Subcutaneous adipose tissue (tissue), 4 donors: Measurements from ENCODE around the gene LRRC10B. TPM values are rescaled to one million over a fixed set of nuclear protein-coding genes. Genes with fewer than 3 reads are reported as not detected.

ENCODE experiments used
- total RNA-seq, 4 donors: library from RNA; depleted of rRNA; stranded (reverse); fragments of >200 nt; gene quantifications; one replicate each; pipeline ENCODE4 v1.1.0, GENCODE V29; 2016
- TF ChIP-seq, protein P1 (sequence below): fragments of 450-650 bp; IDR thresholded peaks from one replicate; pipeline ENCODE4 v1.5.1; 2016; ENCODE audit warnings: low read depth, mild to moderate bottlenecking, control low read depth, antibody characterized with exemption, moderate library complexity

The LRRC10B gene
- total RNA-seq, 4 donors from 2014 or later: 0.22 to 1.7 (median 1.6) TPM; not detected in 1

DNA sequence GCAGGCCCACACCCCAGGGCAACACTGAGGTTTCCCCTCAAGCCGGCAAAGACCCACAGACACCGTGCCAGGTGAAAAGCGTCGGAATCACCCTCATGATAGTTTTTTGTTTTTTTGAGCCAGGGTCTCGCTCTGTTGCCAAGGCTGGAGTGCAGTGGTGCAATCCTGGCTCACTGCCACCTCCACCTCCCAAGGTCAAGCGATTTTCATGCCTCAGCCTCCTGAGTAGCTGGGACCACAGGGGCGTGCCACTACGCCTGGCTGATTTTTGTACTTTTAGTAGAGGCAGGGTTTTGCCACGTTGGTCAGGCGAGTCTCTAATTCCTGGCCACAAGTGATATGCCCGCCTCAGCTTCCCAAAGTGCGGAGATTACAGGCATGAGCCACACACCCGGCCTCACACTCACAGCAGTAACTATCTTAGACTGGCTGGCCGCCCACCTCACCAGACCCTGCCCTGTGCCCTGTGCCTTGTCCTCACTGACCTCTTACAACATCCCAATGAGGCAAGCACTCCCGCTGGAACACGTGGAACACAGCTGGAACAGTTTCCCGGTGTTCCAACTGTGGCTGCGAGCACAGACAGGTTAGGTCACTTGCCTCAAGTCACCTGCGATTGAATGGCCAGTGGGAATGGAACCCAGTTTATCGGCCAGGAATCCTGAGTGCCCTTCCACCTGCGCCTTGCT is 21.1 kb downstream of the LRRC10B start:
- TF ChIP-seq, protein P1, sequence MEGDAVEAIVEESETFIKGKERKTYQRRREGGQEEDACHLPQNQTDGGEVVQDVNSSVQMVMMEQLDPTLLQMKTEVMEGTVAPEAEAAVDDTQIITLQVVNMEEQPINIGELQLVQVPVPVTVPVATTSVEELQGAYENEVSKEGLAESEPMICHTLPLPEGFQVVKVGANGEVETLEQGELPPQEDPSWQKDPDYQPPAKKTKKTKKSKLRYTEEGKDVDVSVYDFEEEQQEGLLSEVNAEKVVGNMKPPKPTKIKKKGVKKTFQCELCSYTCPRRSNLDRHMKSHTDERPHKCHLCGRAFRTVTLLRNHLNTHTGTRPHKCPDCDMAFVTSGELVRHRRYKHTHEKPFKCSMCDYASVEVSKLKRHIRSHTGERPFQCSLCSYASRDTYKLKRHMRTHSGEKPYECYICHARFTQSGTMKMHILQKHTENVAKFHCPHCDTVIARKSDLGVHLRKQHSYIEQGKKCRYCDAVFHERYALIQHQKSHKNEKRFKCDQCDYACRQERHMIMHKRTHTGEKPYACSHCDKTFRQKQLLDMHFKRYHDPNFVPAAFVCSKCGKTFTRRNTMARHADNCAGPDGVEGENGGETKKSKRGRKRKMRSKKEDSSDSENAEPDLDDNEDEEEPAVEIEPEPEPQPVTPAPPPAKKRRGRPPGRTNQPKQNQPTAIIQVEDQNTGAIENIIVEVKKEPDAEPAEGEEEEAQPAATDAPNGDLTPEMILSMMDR: no peak

- TF ChIP-seq, protein P1: no peak
Measured at GRCh38 chr11:61531044-61531443, 22.5 kb downstream of the LRRC10B start.

DNA sequence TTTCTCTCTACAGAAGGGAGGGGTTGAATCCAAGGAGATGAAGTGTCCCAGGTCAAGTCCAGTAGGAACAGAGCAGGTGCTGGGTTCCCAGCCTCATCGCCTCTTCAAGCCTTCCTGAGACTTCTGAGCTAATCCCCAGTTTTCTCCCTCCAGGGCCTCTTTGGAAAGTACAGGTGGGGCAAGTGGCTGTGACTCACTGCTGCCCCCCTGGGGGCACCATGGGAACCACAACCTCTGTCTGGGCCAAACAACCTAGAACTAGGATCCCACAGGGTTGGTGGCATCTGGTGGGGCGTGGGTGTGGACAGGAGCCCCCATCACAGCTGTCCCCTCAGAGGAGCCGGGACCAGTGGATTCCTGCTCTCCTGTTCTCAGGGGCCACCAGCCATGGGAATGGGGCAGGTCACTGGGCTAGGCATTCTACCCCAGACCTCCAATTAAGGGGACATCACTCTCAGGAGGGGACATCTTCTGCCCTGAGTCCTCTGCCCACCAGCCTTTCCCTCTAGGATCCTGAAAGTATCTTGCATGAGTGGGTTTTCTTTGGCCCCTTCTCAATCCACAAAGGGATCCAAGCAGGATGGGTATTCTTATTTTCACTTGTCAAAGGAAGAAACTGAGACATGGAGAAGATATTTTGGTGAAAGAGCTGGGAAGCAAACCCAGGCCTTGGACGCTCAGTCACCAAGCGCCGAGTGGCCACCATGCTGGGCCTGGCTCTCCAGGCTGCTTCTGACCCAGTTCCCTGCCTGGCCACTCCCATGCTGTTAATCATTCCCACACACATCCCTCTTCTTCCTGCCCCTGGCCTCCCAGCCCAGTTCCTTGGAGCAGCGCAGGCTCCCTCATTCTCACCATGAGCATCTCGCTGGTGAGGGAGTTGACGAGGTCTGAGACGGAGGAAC is 23.8 kb downstream of the LRRC10B start:
- TF ChIP-seq, protein P1: no peak

DNA sequence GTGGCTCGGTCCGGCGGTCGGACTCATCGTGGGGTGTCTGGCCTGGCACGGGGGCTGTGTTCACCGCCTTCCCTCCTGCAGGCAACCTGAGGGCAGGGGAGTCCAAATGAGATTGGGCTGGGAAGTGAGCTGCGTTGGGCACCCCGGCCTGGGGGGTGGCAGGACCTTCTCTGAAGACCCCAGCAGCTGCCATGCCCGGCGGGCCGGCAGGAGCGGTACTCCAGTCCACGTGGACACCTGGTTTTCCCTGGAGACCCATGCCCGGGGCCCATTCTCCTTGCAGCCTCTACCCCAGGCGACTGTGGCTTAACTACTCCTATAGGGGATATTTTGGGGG is 24.5 kb downstream of the LRRC10B start:
- TF ChIP-seq, protein P1: no peak

- TF ChIP-seq, protein P1: no peak
Measured at GRCh38 chr11:61533401-61533800, 24.9 kb downstream of the LRRC10B start.

DNA sequence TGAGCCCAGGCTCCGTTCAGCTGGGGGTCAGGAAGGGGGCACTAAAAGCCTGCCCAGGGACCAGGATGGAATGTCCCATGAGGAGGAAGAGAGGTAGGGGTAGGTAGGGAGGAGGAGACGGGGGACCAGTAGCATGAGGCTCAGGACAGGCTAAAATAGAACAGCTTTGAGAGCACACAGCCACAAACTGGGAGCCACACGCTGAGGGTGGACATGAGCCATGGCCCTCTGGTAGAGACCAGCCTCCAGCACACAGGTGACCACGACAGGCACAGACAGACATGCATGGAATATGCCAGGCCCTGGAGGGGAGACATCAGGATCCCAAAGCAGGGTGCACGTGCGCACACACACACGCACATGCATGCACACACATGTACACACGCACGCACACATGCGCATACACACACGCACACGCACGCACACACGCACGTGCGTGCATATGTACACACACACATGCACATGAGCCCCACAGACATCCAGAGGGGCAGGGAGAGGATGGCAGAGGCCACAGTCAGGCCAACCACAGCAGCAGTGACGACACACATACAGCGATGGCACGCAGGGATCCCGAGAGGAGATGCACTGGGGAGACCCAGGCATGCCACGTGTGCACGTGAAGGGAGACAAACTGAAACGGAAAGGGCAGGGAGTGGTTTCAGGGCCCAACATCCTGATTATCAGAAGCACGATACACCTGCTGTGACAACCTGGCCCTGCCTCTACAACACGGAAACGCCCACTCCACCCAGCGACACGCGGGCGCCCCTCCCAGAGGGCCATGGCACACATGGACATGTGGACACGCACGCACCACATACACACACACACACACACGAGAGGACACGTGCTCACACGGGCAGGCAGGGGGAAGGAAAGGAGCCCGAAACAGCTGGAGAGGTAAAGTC is 25.7 kb downstream of the LRRC10B start:
- TF ChIP-seq, protein P1: no peak
